HCT116 (cell line): ENCODE measurements around the gene COL26A1. TPM values are rescaled to one million over a fixed set of nuclear protein-coding genes. Genes with fewer than 3 reads are reported as not detected.

Experiments
- ATAC-seq: fragments of 200-7000 bp; cut with Tn5 transposase; 2 replicates; pipeline ENCODE4 v1.9.1; 2020; ENCODE audit warnings: mild to moderate bottlenecking, moderate library complexity
- BruUV-seq: library from RNA; stranded (reverse); fragments of 400-500 nt; replicated peaks from 2 replicates; lab custom pipeline; 2021; lab: Mats Ljungman, UMichigan
- CTCF ChIA-PET: fragments of 300-600 bp; sonication (Branson Sonifier 250); formaldehyde crosslinking; loops from one replicate; lab custom pipeline; 2021; ENCODE audit warnings: antibody characterized with exemption; lab: Charles Lee
- POLR2A ChIA-PET: fragments of 300-600, 350-600 bp; sonication (Branson Sonifier 250); formaldehyde crosslinking; loops from one replicate; lab custom pipeline; 2021; ENCODE audit warnings: antibody characterized with exemption; lab: Charles Lee
- RAD21 ChIA-PET, 2 experiments: fragments of 300-600 bp; sonication (Branson Sonifier 250); formaldehyde crosslinking; loops; one replicate each; lab custom pipeline; 2023; ENCODE audit warnings: low total read pairs in 2 of 2; ENCODE audit not compliant: uncharacterized antibody in 2 of 2, unreplicated experiment in 2 of 2, low non-redundant PET in 1 of 2; lab: Charles Lee
- DNase-seq: peaks from one replicate; pipeline ENCODE4 v3.0.0-alpha.2; 2010; ENCODE audit warnings: low read depth, low spot score
- H2AFZ ChIP-seq: fragments of 200-600 bp; shearing (Covaris generic), sonication (generic); 2 replicates; pipeline ENCODE4 v1.6.1; 2017; ENCODE audit warnings: low read depth, mixed run types, mixed read lengths, antibody characterized with exemption, low read length; ENCODE audit not compliant: poor library complexity, severe bottlenecking
- H3K27ac ChIP-seq: 2 replicates; pipeline ENCODE4 v1.5.1; 2012; ENCODE audit warnings: low read depth, low read length
- H3K27me3 ChIP-seq: fragments of 200-600 bp; sonication (generic); 2 replicates; pipeline ENCODE4 v1.6.1; 2016; ENCODE audit warnings: mixed run types, low read length, mixed read lengths; ENCODE audit not compliant: insufficient read depth
- H3K36me3 ChIP-seq, 2 experiments: fragments of 200-500 bp in 1 of 2; fragments of 200-600 bp in 1 of 2; sonication (Bioruptor generic) in 1 of 2; sonication (generic) in 1 of 2; 2 replicates each; pipeline versions ENCODE4 v1.5.1 to v1.6.1; 2014 to 2016; ENCODE audit warnings: low read length in 2 of 2, inconsistent platforms in 1 of 2, mixed read lengths in 1 of 2, mixed run types in 1 of 2; ENCODE audit not compliant: insufficient read depth in 2 of 2, control insufficient read depth in 1 of 2
- H3K4me1 ChIP-seq, 2 experiments: fragments of 200-600 bp in 1 of 2; sonication (generic) in 1 of 2; 2 replicates each; pipeline versions ENCODE4 v1.5.1 to v1.6.1; 2012 to 2017; ENCODE audit warnings: low read length in 2 of 2, inconsistent platforms in 1 of 2, mild to moderate bottlenecking in 1 of 2, mixed read lengths in 1 of 2, mixed run types in 1 of 2, moderate library complexity in 1 of 2; ENCODE audit not compliant: insufficient read depth in 2 of 2, control insufficient read depth in 1 of 2
- H3K4me2 ChIP-seq: fragments of 200-600 bp; sonication (generic); 2 replicates; pipeline ENCODE4 v1.6.1; 2017; ENCODE audit warnings: mixed run types, low read length, mixed read lengths
- H3K4me3 ChIP-seq, 2 experiments: fragments of 200-600 bp in 1 of 2; sonication (generic) in 1 of 2; replicated peaks in 1 of 2; 2 replicates each; pipeline ENCODE4 v1.5.1; 2011 to 2016; ENCODE audit warnings: low read length in 2 of 2, control low read depth in 1 of 2, low read depth in 1 of 2, mild to moderate bottlenecking in 1 of 2, mixed read lengths in 1 of 2, mixed run types in 1 of 2
- H3K79me2 ChIP-seq: fragments of 200-600 bp; sonication (generic); 2 replicates; pipeline ENCODE4 v1.6.1; 2017; ENCODE audit warnings: mild to moderate bottlenecking, mixed run types, low read length, moderate library complexity, mixed read lengths; ENCODE audit not compliant: insufficient read depth
- H3K9ac ChIP-seq: fragments of 200-600 bp; sonication (generic); 2 replicates; pipeline ENCODE4 v1.6.1; 2016; ENCODE audit warnings: low read length, mixed read lengths
- H3K9me2 ChIP-seq: fragments of 200-600 bp; sonication (generic), shearing (Covaris generic); 2 replicates; pipeline ENCODE4 v1.6.1; 2017; ENCODE audit warnings: mixed run types, mild to moderate bottlenecking, moderate library complexity; ENCODE audit not compliant: insufficient read depth
- H3K9me3 ChIP-seq, 2 experiments: fragments of 200-500 bp in 1 of 2; fragments of 200-600 bp in 1 of 2; sonication (Bioruptor generic) in 1 of 2; sonication (generic) in 1 of 2; 2 replicates each; pipeline ENCODE4 v1.6.1; 2014 to 2017; ENCODE audit warnings: low read length in 2 of 2, mixed read lengths in 2 of 2, inconsistent platforms in 1 of 2, low read depth in 1 of 2, mild to moderate bottlenecking in 1 of 2, mixed run types in 1 of 2, moderate library complexity in 1 of 2; ENCODE audit not compliant: control insufficient read depth in 1 of 2, insufficient read depth in 1 of 2
- H4K20me1 ChIP-seq: fragments of 200-600 bp; sonication (generic), shearing (Covaris generic); 2 replicates; pipeline ENCODE4 v1.6.1; 2017; ENCODE audit warnings: mixed run types, mild to moderate bottlenecking, moderate library complexity; ENCODE audit not compliant: insufficient read depth
- CEBPB ChIP-seq: IDR thresholded peaks from 2 replicates; pipeline ENCODE4 v1.6.1; 2012; ENCODE audit warnings: low read depth
- EGR1 ChIP-seq: IDR thresholded peaks from 2 replicates; pipeline ENCODE4 v1.6.1; 2012; ENCODE audit warnings: low read depth
- EZH2 ChIP-seq: fragments of 200-600 bp; sonication (generic); IDR thresholded peaks from 2 replicates; pipeline ENCODE4 v1.6.1; 2017; ENCODE audit warnings: antibody characterized with exemption, mixed run types
- FOSL1 ChIP-seq: IDR thresholded peaks from 2 replicates; pipeline ENCODE4 v1.6.1; 2012; ENCODE audit warnings: low read depth
- JUND ChIP-seq: IDR thresholded peaks from 2 replicates; pipeline ENCODE4 v1.6.1; 2012
- POLR2AphosphoS5 ChIP-seq: IDR thresholded peaks from 2 replicates; pipeline ENCODE4 v1.6.1; 2011; ENCODE audit warnings: mild to moderate bottlenecking, low read depth, low read length, moderate library complexity
- RAD21 ChIP-seq: IDR thresholded peaks from 2 replicates; pipeline ENCODE4 v1.6.1; 2012; ENCODE audit warnings: low read depth, mild to moderate bottlenecking
- SIN3A ChIP-seq: IDR thresholded peaks from 2 replicates; pipeline ENCODE4 v1.6.1; 2012; ENCODE audit warnings: low read depth
- SRF ChIP-seq: IDR thresholded peaks from 2 replicates; pipeline ENCODE4 v1.6.1; 2012; ENCODE audit warnings: low read depth
- YY1 ChIP-seq: IDR thresholded peaks from 2 replicates; pipeline ENCODE4 v1.6.1; 2011; ENCODE audit warnings: low read length, low read depth, moderate library complexity, mild to moderate bottlenecking; ENCODE audit not compliant: insufficient replicate concordance; ENCODE audit errors: extremely low read depth
- ZFX ChIP-seq: fragments of 450-650 bp; IDR thresholded peaks from 2 replicates; pipeline ENCODE4 v1.6.1; 2017
- intact Hi-C: fragments of 100-400 bp; cut with micrococcal nuclease; formaldehyde crosslinking; loops from 2 replicates; pipeline ENCODE4 v1.10.0; 2022
- total RNA-seq: library from RNA; stranded (reverse); gene quantifications from one replicate; pipeline ENCODE4 v1.2.1, GENCODE V29; 2021; ENCODE audit not compliant: unreplicated experiment
- TF ChIP-seq, protein P1 (sequence below): IDR thresholded peaks from 2 replicates; pipeline ENCODE4 v1.6.1; 2012
- TF ChIP-seq, protein P2 (sequence below): IDR thresholded peaks from 2 replicates; pipeline ENCODE4 v1.6.1; 2012
- TF ChIP-seq, protein P3 (sequence below), 3 experiments: fragments of 200-600 bp in 1 of 3; sonication (generic) in 1 of 3; IDR thresholded peaks in 2 of 3; conservative IDR thresholded peaks in 1 of 3; 2 replicates each; pipeline ENCODE4 v1.5.1; 2012 to 2017; ENCODE audit warnings: low read depth in 2 of 3, low read length in 2 of 3, antibody characterized with exemption in 1 of 3, borderline replicate concordance in 1 of 3, control low read depth in 1 of 3, mild to moderate bottlenecking in 1 of 3, mixed read lengths in 1 of 3, mixed run types in 1 of 3, moderate library complexity in 1 of 3; ENCODE audit not compliant: insufficient read depth in 1 of 3

Gene COL26A1
- total RNA-seq, 1 experiment from 2014 or later, result 0.27 TPM

DNA sequence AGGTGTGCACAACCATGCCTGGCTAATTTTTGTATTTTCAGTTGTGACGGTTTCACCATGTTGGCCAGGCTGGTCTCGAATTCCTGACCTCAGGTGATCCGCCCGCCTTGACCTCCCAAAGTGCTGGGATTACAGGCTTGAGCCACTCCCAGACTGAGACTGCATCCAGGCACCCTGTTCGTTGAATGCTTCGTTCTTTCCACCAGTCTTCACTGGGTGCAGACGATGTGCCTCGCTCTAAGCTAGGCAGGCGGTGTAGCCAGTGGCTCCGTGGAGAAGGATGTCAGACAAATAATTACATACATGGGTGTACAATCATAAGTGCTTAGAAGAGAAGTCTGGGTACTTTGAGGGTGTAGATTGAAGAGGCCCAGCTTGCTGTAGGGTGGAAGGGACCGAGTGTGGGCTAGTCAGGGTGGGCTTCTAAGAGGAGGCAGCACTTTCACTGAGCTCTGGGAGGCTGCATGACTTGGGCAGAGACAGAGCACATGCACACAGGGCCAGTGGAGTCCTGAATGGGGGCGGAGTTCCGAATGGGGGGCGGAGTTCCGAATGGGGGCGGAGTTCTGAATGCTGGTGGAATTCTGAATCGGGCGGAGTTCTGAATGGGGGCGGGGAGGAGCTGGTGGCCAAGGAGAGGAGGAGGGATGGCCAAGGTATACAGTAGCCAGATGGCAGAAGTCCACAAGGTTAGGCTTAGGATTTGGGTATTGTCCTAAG lies 74.3 kb downstream of the COL26A1 start:
- H3K9me2 ChIP-seq, result no peaks in the 10 kb centered on the region
- H4K20me1 ChIP-seq, result no peaks in the 10 kb centered on the region
- no peaks in the 10 kb centered on the region for H3K79me2 ChIP-seq
- no peaks in the 10 kb centered on the region for H3K27me3 ChIP-seq
- H3K9ac ChIP-seq, result no peak overlapping the region
- H3K4me3 ChIP-seq, result no peak overlapping the region
- H3K4me2 ChIP-seq, result peak overlapping the region; percentile 14
- intact Hi-C loops, result no loop called here
- peaks cover 7 to 14% of the 10 kb centered on the region in 2 experiments; a peak in 3 of 4 replicates for H3K4me1 ChIP-seq
- peak; percentile 90 for ATAC-seq
- H3K36me3 ChIP-seq, result no peaks in the 10 kb centered on the region
- H3K9me3 ChIP-seq, result no peaks in the 10 kb centered on the region
- CTCF ChIA-PET, result interaction anchor here (0.5 to 1.2 kb wide), 5 partner anchors 10 to 293 kb away, joined by 3 to 5 read pairs (median 3); no protein-coding TSS in a partner anchor
- H3K27ac ChIP-seq, result no peak overlapping the region
- RAD21 ChIA-PET, result interaction anchor here in 1 of 2 experiments (0.6 kb wide), 1 partner anchor 12 kb away, joined by 3 read pairs; no protein-coding TSS in a partner anchor
- peak; percentile 55 for TF ChIP-seq POLR2AphosphoS5
- TF ChIP-seq, protein P1, sequence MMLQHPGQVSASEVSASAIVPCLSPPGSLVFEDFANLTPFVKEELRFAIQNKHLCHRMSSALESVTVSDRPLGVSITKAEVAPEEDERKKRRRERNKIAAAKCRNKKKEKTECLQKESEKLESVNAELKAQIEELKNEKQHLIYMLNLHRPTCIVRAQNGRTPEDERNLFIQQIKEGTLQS, result no peak
- no peak for TF ChIP-seq RAD21
- 0 out of 2 replicates have a peak, but pooled peaks have one; percentile 22 for TF ChIP-seq EGR1
- no TSS peak for BruUV-seq
- peak; percentile 37 for DNase-seq
- peak overlapping the region; percentile 39 for H2AFZ ChIP-seq
- POLR2A ChIA-PET, result interaction anchor here (0.6 to 0.8 kb wide), 3 partner anchors 19 to 36 kb away, joined by 3 to 5 read pairs (median 3); no protein-coding TSS in a partner anchor

DNA sequence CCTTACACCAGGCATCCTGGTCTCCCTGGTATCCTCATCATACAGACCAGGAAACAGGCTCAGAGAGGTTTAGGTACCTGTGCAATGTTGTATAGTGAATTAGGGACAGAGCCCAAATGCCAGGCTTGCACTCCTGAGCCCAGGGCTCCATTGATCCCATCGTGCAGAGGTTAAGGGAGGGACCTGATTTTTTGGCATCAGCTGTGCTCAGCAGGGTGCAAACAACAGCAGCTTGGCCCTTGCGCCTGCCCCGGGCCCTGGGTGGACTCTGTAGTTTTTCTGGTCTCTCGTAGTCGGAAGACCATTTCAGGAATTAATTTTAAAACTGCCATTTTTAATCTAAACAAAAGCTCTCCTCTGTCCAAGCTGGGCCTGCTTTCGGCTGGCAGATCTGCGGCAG lies 79.2 kb downstream of the COL26A1 start:
- CTCF ChIA-PET, result no interaction called here
- no peak for ATAC-seq

More for the DNA sequence above, 79.2 kb downstream of the COL26A1 start:
- no peak overlapping the region for H3K4me3 ChIP-seq
- no peak overlapping the region for H3K4me2 ChIP-seq
- ChIA-PET POLR2A (no interaction called here), RAD21 (no interaction called here)
- no TSS peak for BruUV-seq
- H3K27ac ChIP-seq, result no peak overlapping the region
- no peak for DNase-seq
- no peaks in the 10 kb centered on the region for H3K9me3 ChIP-seq
- no peak overlapping the region for H3K9ac ChIP-seq
- H3K9me2 ChIP-seq, result no peaks in the 10 kb centered on the region
- no peak overlapping the region for H2AFZ ChIP-seq
- no peaks in the 10 kb centered on the region for H4K20me1 ChIP-seq
- H3K4me1 ChIP-seq, result peaks cover 9 to 16% of the 10 kb centered on the region in 2 experiments; a peak in 3 of 4 replicates
- H3K27me3 ChIP-seq, result no peaks in the 10 kb centered on the region
- intact Hi-C loops, result loop anchor here (2.0 kb wide), 1 partner anchor 77 kb away; no protein-coding TSS in a partner anchor
- no peak for TF ChIP-seq EZH2
- no peak for TF ChIP-seq POLR2AphosphoS5
- TF ChIP-seq ZFX, result no peak
- TF ChIP-seq, protein P2, sequence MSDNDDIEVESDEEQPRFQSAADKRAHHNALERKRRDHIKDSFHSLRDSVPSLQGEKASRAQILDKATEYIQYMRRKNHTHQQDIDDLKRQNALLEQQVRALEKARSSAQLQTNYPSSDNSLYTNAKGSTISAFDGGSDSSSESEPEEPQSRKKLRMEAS, result no peak
- no peak for TF ChIP-seq JUND
- TF ChIP-seq RAD21, result no peak
- TF ChIP-seq CEBPB, result no peak
- TF ChIP-seq YY1, result no peak
- TF ChIP-seq, protein P3, sequence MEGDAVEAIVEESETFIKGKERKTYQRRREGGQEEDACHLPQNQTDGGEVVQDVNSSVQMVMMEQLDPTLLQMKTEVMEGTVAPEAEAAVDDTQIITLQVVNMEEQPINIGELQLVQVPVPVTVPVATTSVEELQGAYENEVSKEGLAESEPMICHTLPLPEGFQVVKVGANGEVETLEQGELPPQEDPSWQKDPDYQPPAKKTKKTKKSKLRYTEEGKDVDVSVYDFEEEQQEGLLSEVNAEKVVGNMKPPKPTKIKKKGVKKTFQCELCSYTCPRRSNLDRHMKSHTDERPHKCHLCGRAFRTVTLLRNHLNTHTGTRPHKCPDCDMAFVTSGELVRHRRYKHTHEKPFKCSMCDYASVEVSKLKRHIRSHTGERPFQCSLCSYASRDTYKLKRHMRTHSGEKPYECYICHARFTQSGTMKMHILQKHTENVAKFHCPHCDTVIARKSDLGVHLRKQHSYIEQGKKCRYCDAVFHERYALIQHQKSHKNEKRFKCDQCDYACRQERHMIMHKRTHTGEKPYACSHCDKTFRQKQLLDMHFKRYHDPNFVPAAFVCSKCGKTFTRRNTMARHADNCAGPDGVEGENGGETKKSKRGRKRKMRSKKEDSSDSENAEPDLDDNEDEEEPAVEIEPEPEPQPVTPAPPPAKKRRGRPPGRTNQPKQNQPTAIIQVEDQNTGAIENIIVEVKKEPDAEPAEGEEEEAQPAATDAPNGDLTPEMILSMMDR (IDR thresholded peaks at IDR 0.05 in 2 of 3, conservative IDR thresholded peaks at IDR 0.05 in 1 of 3; ENCODE audit: borderline replicate concordance in 1 of 3, insufficient read depth in 1 of 3, low read depth in 2 of 3, low read length in 2 of 3), result no peak
- no peak for TF ChIP-seq SIN3A
- TF ChIP-seq FOSL1, result no peak
- TF ChIP-seq SRF, result no peak
- H3K79me2 ChIP-seq, result no peaks in the 10 kb centered on the region
- H3K36me3 ChIP-seq, result no peaks in the 10 kb centered on the region
